Neuron (in vitro differentiated cells): ENCODE measurements around the gene PDE6D.

ENCODE experiments used
- H2AFZ ChIP-seq: one replicate; pipeline ENCODE4 v1.6.1; 2013; ENCODE audit warnings: low read depth, mild to moderate bottlenecking, inconsistent platforms, low read length, moderate library complexity
- H3K27me3 ChIP-seq: one replicate; pipeline ENCODE4 v1.6.1; 2013; ENCODE audit warnings: low read length; ENCODE audit not compliant: insufficient read depth
- H3K36me3 ChIP-seq: one replicate; pipeline ENCODE4 v1.6.1; 2013; ENCODE audit warnings: low read length; ENCODE audit not compliant: insufficient read depth
- H3K4me1 ChIP-seq: one replicate; pipeline ENCODE4 v1.6.1; 2013; ENCODE audit warnings: low read length; ENCODE audit not compliant: insufficient read depth
- H3K4me3 ChIP-seq: 2 replicates; pipeline ENCODE4 v1.5.1; 2013; ENCODE audit warnings: mild to moderate bottlenecking, low read length, moderate library complexity
- H3K9me3 ChIP-seq: one replicate; pipeline ENCODE4 v1.6.1; 2013; ENCODE audit warnings: low read length

Gene PDE6D

GRCh38 chr2:231780909-231781797 is at the start of gene PDE6D:
TSS of gene PDE6D (minus strand) at chr2:231781282. CDS start at chr2:231781114, 168 bp downstream.
- Histone ChIP-seq H3K9me3 (no peaks in the 10 kb centered on the region), H3K36me3 (peaks cover 2% of the 10 kb centered on the region), H3K4me1 (peaks cover 25% of the 10 kb centered on the region), H3K4me3 (peak within 1 kb of the TSS; percentile 73), H3K27me3 (no peaks in the 10 kb centered on the region), H2AFZ (peak within 1 kb of the TSS; percentile 27)

- Histone ChIP-seq H3K27me3 (no peaks in the 10 kb centered on the region), H3K4me3 (no peak overlapping the region), H3K4me1 (no peaks in the 10 kb centered on the region), H3K9me3 (peaks cover 7% of the 10 kb centered on the region), H3K36me3 (no peaks in the 10 kb centered on the region), H2AFZ (no peak overlapping the region)
Measured at GRCh38 chr2:231821908-231822307, 40.8 kb upstream of the PDE6D start.

GRCh38 chr2:231820786-231821303 is 39.8 kb upstream of the PDE6D start:
- Histone ChIP-seq H3K4me1 (no peaks in the 10 kb centered on the region), H3K4me3 (no peak overlapping the region), H3K36me3 (no peaks in the 10 kb centered on the region), H2AFZ (no peak overlapping the region), H3K27me3 (no peaks in the 10 kb centered on the region), H3K9me3 (peaks cover 7% of the 10 kb centered on the region)

- Histone ChIP-seq H3K36me3 (no peaks in the 10 kb centered on the region), H3K9me3 (peaks cover 7% of the 10 kb centered on the region), H2AFZ (no peak overlapping the region), H3K4me3 (no peak overlapping the region), H3K4me1 (no peaks in the 10 kb centered on the region), H3K27me3 (no peaks in the 10 kb centered on the region)
Measured at GRCh38 chr2:231819447-231820042, 38.5 kb upstream of the PDE6D start.

- Histone ChIP-seq H3K27me3 (no peaks in the 10 kb centered on the region), H3K36me3 (peaks cover 8% of the 10 kb centered on the region), H3K9me3 (peaks cover under 1% of the 10 kb centered on the region), H3K4me1 (no peaks in the 10 kb centered on the region), H3K4me3 (no peak overlapping the region), H2AFZ (no peak overlapping the region)
Measured at GRCh38 chr2:231816327-231817026, 35.4 kb upstream of the PDE6D start.

- Histone ChIP-seq H3K4me1 (no peaks in the 10 kb centered on the region), H3K27me3 (no peaks in the 10 kb centered on the region), H3K36me3 (peaks cover 47% of the 10 kb centered on the region), H3K4me3 (no peak overlapping the region), H3K9me3 (no peaks in the 10 kb centered on the region), H2AFZ (no peak overlapping the region)
Measured at GRCh38 chr2:231810905-231811304, 29.8 kb upstream of the PDE6D start.

GRCh38 chr2:231807020-231807419 is 25.9 kb upstream of the PDE6D start:
- peaks cover 50% of the 10 kb centered on the region for H3K36me3 ChIP-seq
- H3K27me3 ChIP-seq = no peaks in the 10 kb centered on the region
- no peaks in the 10 kb centered on the region for H3K9me3 ChIP-seq
- H3K4me1 ChIP-seq = no peaks in the 10 kb centered on the region
- no peak overlapping the region for H3K4me3 ChIP-seq
- no peak overlapping the region for H2AFZ ChIP-seq

- no peaks in the 10 kb centered on the region for H3K27me3 ChIP-seq
- no peaks in the 10 kb centered on the region for H3K4me1 ChIP-seq
- H3K4me3 ChIP-seq = no peak overlapping the region
- peaks cover 48% of the 10 kb centered on the region for H3K36me3 ChIP-seq
- H2AFZ ChIP-seq = no peak overlapping the region
- H3K9me3 ChIP-seq = no peaks in the 10 kb centered on the region
Measured at GRCh38 chr2:231803501-231804138, 22.5 kb upstream of the PDE6D start.

GRCh38 chr2:231800493-231801091 is 19.5 kb upstream of the PDE6D start:
- H3K9me3 ChIP-seq = no peaks in the 10 kb centered on the region
- no peak overlapping the region for H3K4me3 ChIP-seq
- H3K4me1 ChIP-seq = no peaks in the 10 kb centered on the region
- H3K27me3 ChIP-seq = no peaks in the 10 kb centered on the region
- no peak overlapping the region for H2AFZ ChIP-seq
- peaks cover 57% of the 10 kb centered on the region for H3K36me3 ChIP-seq

GRCh38 chr2:231795525-231796327 is 14.6 kb upstream of the PDE6D start:
- H3K9me3 ChIP-seq = no peaks in the 10 kb centered on the region
- H3K36me3 ChIP-seq = peaks cover 57% of the 10 kb centered on the region

GRCh38 chr2:231794383-231794782 is 13.3 kb upstream of the PDE6D start:
- H3K4me1 ChIP-seq = no peaks in the 10 kb centered on the region
- no peak overlapping the region for H3K4me3 ChIP-seq
- H3K27me3 ChIP-seq = no peaks in the 10 kb centered on the region
- H2AFZ ChIP-seq = no peak overlapping the region
- H3K36me3 ChIP-seq = peaks cover 56% of the 10 kb centered on the region
- no peaks in the 10 kb centered on the region for H3K9me3 ChIP-seq

More at GRCh38 chr2:231795525-231796327, 14.6 kb upstream of the PDE6D start:
- no peak overlapping the region for H3K4me3 ChIP-seq
- H3K27me3 ChIP-seq = no peaks in the 10 kb centered on the region
- no peak overlapping the region for H2AFZ ChIP-seq
- H3K4me1 ChIP-seq = no peaks in the 10 kb centered on the region

- H3K4me1 ChIP-seq = peaks cover 12% of the 10 kb centered on the region
- H2AFZ ChIP-seq = no peak overlapping the region
- no peaks in the 10 kb centered on the region for H3K27me3 ChIP-seq
- peaks cover 42% of the 10 kb centered on the region for H3K36me3 ChIP-seq
- H3K9me3 ChIP-seq = no peaks in the 10 kb centered on the region
- H3K4me3 ChIP-seq = no peak overlapping the region
Measured at GRCh38 chr2:231791107-231791506, 10.0 kb upstream of the PDE6D start.
